Transverse colon (tissue), 4 donors: ENCODE measurements around the gene PLEKHA1. TPM values are rescaled to one million over a fixed set of nuclear protein-coding genes. Genes with fewer than 3 reads are reported as not detected.

ENCODE experiments used
- DNase-seq: peaks from one replicate; pipeline ENCODE4 v3.0.0-alpha.2; 2019
- H3K27ac ChIP-seq, 4 donors: fragments of 200-600 bp; sonication (generic); 2 replicates each; pipeline ENCODE4 v1.5.1; 2016 to 2018; ENCODE audit warnings: inconsistent platforms in 4 of 4
- H3K27me3 ChIP-seq: fragments of 200-600 bp; sonication (generic); 2 replicates; pipeline ENCODE4 v1.5.1; 2017; ENCODE audit warnings: inconsistent platforms
- H3K36me3 ChIP-seq, 4 donors: fragments of 200-600 bp; sonication (generic); 2 replicates each; pipeline ENCODE4 v1.5.1; 2017 to 2019; ENCODE audit warnings: inconsistent platforms in 4 of 4
- H3K4me1 ChIP-seq, 4 donors: fragments of 200-600 bp; sonication (generic); 2 replicates each; pipeline ENCODE4 v1.5.1; 2017 to 2020; ENCODE audit warnings: inconsistent platforms in 4 of 4
- H3K4me3 ChIP-seq, 4 donors: fragments of 200-600 bp; sonication (generic); 1 replicate in 1 of 4; 2 replicates in 3 of 4; pipeline versions ENCODE4 v1.5.1 to v1.6.1; 2017 to 2019; ENCODE audit warnings: inconsistent platforms in 4 of 4
- H3K9me3 ChIP-seq, 2 donors: fragments of 200-600 bp; sonication (generic); 2 replicates each; pipeline ENCODE4 v1.5.1; 2017 to 2019; ENCODE audit warnings: inconsistent platforms in 2 of 2
- EP300 ChIP-seq: sonication (generic); formaldehyde crosslinking; IDR thresholded peaks from one replicate; pipeline ENCODE4 v1.6.1; 2017; ENCODE audit warnings: antibody characterized with exemption, low read depth
- POLR2A ChIP-seq: fragments of 450-650 bp; IDR thresholded peaks from one replicate; pipeline ENCODE4 v1.6.1; 2016; ENCODE audit warnings: antibody characterized with exemption, mild to moderate bottlenecking, moderate library complexity
- POLR2AphosphoS5 ChIP-seq, 3 donors: sonication (generic); formaldehyde crosslinking; IDR thresholded peaks; one replicate each; pipeline ENCODE4 v1.6.1; 2016; ENCODE audit warnings: antibody characterized with exemption in 3 of 3
- WGBS, 2 donors: methylation state at CpG; one replicate each; pipeline ENCODE4 v1.1.5; 2018; ENCODE audit warnings: low coverage in 1 of 2; 5-methylcytosine and 5-hydroxymethylcytosine counted together
- in situ Hi-C, 4 donors: fragments of 200-750 bp; cut with MboI; loops; one replicate each; pipeline versions ENCODE4 v1.15.0 to v1.15.1; 2017; ENCODE audit warnings: low sequenced_read_pairs in 3 of 4, low pct_ligation_motif_present in 1 of 4, low pct_unique_long_range_greater_than_20kb in 1 of 4
- intact Hi-C: fragments of 100-400 bp; cut with DNase I; formaldehyde crosslinking; loops from one replicate; pipeline ENCODE4 v1.15.1; 2023; ENCODE audit warnings: low total_unique reads
- total RNA-seq, 4 donors: library from RNA; depleted of rRNA; stranded (reverse); fragments of >200 nt; gene quantifications; one replicate each; pipeline ENCODE4 v1.1.0, GENCODE V29; 2016
- TF ChIP-seq, protein P1 (sequence below), 5 experiments: fragments of 200-600 bp in 3 of 5; fragments of 450-650 bp in 2 of 5; sonication (generic) in 3 of 5; IDR thresholded peaks; 1 replicate in 2 of 5; 2 replicates in 3 of 5; pipeline ENCODE4 v1.5.1; 2016 to 2017; ENCODE audit warnings: antibody characterized with exemption in 5 of 5, inconsistent platforms in 3 of 5, mild to moderate bottlenecking in 2 of 5, moderate library complexity in 1 of 5

Gene PLEKHA1
- total RNA-seq, 4 donors from 2014 or later: 10.7 to 40.3 (median 28.9) TPM

DNA sequence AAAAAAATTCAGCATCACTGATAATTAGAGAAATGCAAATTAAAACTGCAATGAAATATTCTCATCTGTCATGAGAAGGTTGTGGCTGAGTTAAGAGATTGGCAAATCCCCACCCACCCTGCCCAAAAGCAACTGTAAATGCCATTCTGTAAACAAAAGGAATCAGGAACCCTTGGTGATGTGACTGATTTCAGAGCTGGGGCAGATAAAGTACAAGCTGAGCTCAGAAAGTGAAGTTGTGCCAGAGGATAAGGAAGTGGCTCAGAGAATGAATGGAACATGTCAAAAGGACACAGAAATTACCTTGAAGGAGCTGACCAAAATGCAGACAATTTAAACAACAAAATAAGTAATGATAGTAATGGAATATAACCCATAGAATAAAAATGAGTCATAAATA is 47.2 kb downstream of the PLEKHA1 start:
- no peaks in the 10 kb centered on the region for H3K9me3 ChIP-seq
- TF ChIP-seq, protein P1, sequence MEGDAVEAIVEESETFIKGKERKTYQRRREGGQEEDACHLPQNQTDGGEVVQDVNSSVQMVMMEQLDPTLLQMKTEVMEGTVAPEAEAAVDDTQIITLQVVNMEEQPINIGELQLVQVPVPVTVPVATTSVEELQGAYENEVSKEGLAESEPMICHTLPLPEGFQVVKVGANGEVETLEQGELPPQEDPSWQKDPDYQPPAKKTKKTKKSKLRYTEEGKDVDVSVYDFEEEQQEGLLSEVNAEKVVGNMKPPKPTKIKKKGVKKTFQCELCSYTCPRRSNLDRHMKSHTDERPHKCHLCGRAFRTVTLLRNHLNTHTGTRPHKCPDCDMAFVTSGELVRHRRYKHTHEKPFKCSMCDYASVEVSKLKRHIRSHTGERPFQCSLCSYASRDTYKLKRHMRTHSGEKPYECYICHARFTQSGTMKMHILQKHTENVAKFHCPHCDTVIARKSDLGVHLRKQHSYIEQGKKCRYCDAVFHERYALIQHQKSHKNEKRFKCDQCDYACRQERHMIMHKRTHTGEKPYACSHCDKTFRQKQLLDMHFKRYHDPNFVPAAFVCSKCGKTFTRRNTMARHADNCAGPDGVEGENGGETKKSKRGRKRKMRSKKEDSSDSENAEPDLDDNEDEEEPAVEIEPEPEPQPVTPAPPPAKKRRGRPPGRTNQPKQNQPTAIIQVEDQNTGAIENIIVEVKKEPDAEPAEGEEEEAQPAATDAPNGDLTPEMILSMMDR (IDR thresholded peaks at IDR 0.05): no peak
- intact Hi-C loops (loop anchor here (1.0 kb wide), 1 partner anchor 24 kb away; no protein-coding TSS in a partner anchor), in situ Hi-C loops (no loop called here)
- no peak for DNase-seq
- peaks cover 0 to 2% (median 0%) of the 10 kb centered on the region in 4 donors for H3K36me3 ChIP-seq
- no peak overlapping the region for H3K27ac ChIP-seq
- H3K4me1 ChIP-seq: peaks cover 0 to 29% (median 7%) of the 10 kb centered on the region in 4 donors
- no peak overlapping the region for H3K4me3 ChIP-seq
- no peaks in the 10 kb centered on the region for H3K27me3 ChIP-seq

DNA sequence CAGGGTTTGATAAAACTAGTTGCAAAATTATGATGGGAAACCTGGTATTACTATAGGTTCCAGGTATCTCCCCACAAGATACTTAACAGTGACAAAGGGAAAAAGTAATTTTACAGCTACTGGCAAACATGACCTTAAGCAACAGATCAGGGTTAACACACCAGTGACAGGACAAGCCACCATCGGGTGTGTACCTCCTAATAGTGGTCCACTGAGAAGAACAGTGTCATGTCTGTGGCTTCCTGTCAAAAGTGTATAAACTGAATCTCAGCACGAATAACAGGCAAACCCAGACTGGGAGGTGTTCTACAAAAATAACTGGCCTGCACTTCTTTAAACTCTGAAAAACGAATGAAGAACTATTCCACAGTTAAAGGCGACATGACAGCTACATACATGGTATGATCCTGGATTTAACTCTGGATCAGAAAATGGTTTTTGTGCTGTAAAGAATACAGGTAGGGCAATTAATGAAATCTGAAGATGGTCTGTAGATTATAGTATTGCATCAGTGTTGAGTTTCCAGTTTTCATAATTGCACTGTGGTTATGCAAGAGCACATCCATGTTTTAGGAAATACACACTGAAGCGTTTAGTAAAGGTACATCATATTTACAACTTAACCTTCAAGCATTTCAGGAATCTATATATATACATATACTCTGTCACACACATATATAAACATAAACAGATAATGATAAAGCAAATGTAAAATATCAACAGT is 47.9 kb downstream of the PLEKHA1 start:
- Histone ChIP-seq H3K4me1 (peaks cover 0 to 27% (median 7%) of the 10 kb centered on the region in 4 donors), H3K36me3 (peaks cover 0 to 2% (median 0%) of the 10 kb centered on the region in 4 donors), H3K4me3 (no peak overlapping the region), H3K27me3 (no peaks in the 10 kb centered on the region), H3K9me3 (no peaks in the 10 kb centered on the region), H3K27ac (peak overlapping the region in 1 of 4 donors; percentile 16)
- in situ Hi-C loops: no loop called here
- WGBS, 2 donors: 64 to 70% methylated on average over 5 of the region's 5 CpGs
- DNase-seq: no peak
- TF ChIP-seq EP300 (no peak), POLR2AphosphoS5 (IDR thresholded peaks at IDR 0.05) (no peak), POLR2A (no peak)
- TF ChIP-seq, protein P1 (IDR thresholded peaks at IDR 0.05): no peak
- intact Hi-C loops: no loop called here

DNA sequence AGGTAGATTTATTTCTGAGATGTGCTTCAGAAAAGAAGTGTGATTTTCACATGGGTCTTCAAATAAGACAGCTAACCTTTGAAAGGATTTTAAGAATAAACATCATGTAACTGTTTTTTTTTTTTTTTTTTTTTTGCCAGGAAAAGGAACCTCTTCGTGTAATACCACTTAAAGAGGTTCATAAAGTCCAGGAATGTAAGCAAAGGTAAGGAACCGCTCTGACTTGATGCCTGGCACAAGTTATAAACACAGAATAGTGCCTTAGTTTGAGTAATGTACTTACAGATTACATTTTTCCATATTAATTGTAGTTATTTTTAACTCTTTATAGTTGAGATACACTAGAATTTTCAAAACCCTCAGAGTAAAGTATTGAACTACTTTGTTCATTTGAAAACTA is 49.6 kb downstream of the PLEKHA1 start:
- TF ChIP-seq EP300 (no peak), POLR2A (no peak), POLR2AphosphoS5 (IDR thresholded peaks at IDR 0.05) (no peak)
- TF ChIP-seq, protein P1 (IDR thresholded peaks at IDR 0.05): no peak
- H3K27ac ChIP-seq: no peak overlapping the region
- 70 to 71% methylated on average over 2 of the region's 2 CpGs for WGBS, 2 donors
- DNase-seq: no peak
- H3K4me3 ChIP-seq: no peak overlapping the region
- H3K4me1 ChIP-seq: peaks cover 0 to 26% (median 7%) of the 10 kb centered on the region in 4 donors
- intact Hi-C loops (no loop called here), in situ Hi-C loops (no loop called here)
- no peaks in the 10 kb centered on the region for H3K27me3 ChIP-seq
- no peaks in the 10 kb centered on the region for H3K9me3 ChIP-seq
- H3K36me3 ChIP-seq: peaks cover 0 to 7% (median under 1%) of the 10 kb centered on the region in 4 donors

DNA sequence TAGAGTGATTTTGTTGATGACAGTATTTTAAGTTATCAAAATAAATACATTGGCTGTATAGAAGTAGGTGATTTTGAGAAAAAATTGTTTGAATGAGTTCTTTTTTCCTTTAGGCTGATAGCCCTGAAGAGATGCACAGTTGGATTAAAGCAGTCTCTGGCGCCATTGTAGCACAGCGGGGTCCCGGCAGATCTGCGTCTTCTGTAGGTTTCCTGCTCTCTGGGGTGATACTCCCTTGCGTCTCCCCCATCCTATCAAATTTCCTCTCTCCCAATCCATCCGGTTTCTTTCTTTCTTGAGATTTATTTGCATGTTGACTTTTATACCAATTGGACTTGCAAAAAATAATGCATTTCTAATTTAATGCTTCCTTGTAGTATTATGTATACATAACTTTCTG is 52.3 kb downstream of the PLEKHA1 start:
- intact Hi-C loops (no loop called here), in situ Hi-C loops (loop anchor here in 1 of 4 donors (25.0 kb wide), 1 partner anchor 140 kb away; no protein-coding TSS in a partner anchor)
- WGBS, 2 donors: 91 to 92% methylated on average over 6 of the region's 6 CpGs
- Histone ChIP-seq H3K27me3 (no peaks in the 10 kb centered on the region), H3K27ac (no peak overlapping the region), H3K4me3 (no peak overlapping the region), H3K4me1 (peaks cover 0 to 3% (median 0%) of the 10 kb centered on the region in 4 donors), H3K36me3 (peaks cover 0 to 8% (median 4%) of the 10 kb centered on the region in 4 donors), H3K9me3 (no peaks in the 10 kb centered on the region)
- DNase-seq: no peak
- TF ChIP-seq EP300 (no peak), POLR2AphosphoS5 (IDR thresholded peaks at IDR 0.05) (no peak), POLR2A (no peak)
- TF ChIP-seq, protein P1 (IDR thresholded peaks at IDR 0.05): no peak
